ENCODE data around the gene TM4SF4.

DNA sequence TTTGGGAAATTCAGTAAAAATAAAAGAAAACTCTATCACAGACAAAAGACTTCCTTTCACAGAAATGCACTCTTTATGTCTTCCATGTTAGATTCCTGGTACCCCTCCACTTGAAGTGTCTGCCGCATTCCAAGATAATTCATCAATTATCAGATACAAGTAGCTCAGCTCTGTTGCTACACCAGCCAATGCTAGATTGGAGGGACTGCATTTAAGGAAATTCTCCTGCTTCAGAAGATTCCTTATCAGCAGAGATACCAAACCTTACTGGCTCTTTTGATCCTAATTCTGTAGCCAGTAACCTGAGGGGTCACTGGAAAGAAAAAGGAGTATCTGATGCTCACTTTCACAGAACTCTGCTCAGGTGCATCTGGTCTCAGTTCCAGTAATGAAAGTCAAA, 63.9 kb downstream of the TM4SF4 start:
- TF ChIP-seq, protein P1, sequence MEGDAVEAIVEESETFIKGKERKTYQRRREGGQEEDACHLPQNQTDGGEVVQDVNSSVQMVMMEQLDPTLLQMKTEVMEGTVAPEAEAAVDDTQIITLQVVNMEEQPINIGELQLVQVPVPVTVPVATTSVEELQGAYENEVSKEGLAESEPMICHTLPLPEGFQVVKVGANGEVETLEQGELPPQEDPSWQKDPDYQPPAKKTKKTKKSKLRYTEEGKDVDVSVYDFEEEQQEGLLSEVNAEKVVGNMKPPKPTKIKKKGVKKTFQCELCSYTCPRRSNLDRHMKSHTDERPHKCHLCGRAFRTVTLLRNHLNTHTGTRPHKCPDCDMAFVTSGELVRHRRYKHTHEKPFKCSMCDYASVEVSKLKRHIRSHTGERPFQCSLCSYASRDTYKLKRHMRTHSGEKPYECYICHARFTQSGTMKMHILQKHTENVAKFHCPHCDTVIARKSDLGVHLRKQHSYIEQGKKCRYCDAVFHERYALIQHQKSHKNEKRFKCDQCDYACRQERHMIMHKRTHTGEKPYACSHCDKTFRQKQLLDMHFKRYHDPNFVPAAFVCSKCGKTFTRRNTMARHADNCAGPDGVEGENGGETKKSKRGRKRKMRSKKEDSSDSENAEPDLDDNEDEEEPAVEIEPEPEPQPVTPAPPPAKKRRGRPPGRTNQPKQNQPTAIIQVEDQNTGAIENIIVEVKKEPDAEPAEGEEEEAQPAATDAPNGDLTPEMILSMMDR (IDR thresholded peaks at IDR 0.05), result no peak
- TF ChIP-seq EZH2 (IDR thresholded peaks at IDR 0.05), result no peak
